ENCODE measurements around the gene WBP2. TPM values are rescaled to one million over a fixed set of nuclear protein-coding genes. Genes with fewer than 3 reads are reported as not detected.
"Not testable (repeated sequence)": the region's sequence is repeated elsewhere in the genome, so short reads cannot be mapped to it uniquely, and the experiment has no call there.

The WBP2 gene
- total and polyA plus RNA-seq, 8 donors, result 56.0 to 106 (median 67.9) TPM

GRCh38 chr17:75811174-75811573 lies 44.0 kb downstream of the WBP2 start:
- ATAC-seq (no peak), DNase-seq (peak in 1 of 6 donors; percentile 20), FAIRE-seq (no peak)
- H3K27me3 ChIP-seq, result no peaks in the 10 kb centered on the region
- WGBS, 2 donors, result 91 to 92% methylated on average over 7 of the region's 7 CpGs
- no peak for TF ChIP-seq CTCF (IDR thresholded peaks at IDR 0.05)
- no peak overlapping the region for H3K27ac ChIP-seq
- intact Hi-C loops (cut with DNase I), result no loop called here
- H3K9me3 ChIP-seq, result no peaks in the 10 kb centered on the region
- no peak overlapping the region for H3K4me3 ChIP-seq
- no peaks in the 10 kb centered on the region for H3K4me1 ChIP-seq
- peaks cover 4 to 50% (median 23%) of the 10 kb centered on the region in 3 donors for H3K36me3 ChIP-seq

- H3K4me3 ChIP-seq; H3K4me1 ChIP-seq; H3K27me3 ChIP-seq; H3K9me3 ChIP-seq; FAIRE-seq; H3K27ac ChIP-seq; ATAC-seq; intact Hi-C loops (cut with DNase I): not testable (repeated sequence)
- DNase-seq, result peak in 2 of 6 donors; percentile 21 to 25
- 94% methylated on average over 11 of the region's 11 CpGs for WGBS, 2 donors
- peaks cover 3 to 48% (median 23%) of the 10 kb centered on the region in 3 donors for H3K36me3 ChIP-seq
Measured at GRCh38 chr17:75810756-75811155, 44.4 kb downstream of the WBP2 start.

GRCh38 chr17:75810216-75810615 lies 44.9 kb downstream of the WBP2 start:
- Histone ChIP-seq H3K36me3 (peaks cover 3 to 46% (median 23%) of the 10 kb centered on the region in 3 donors), H3K4me3 (no peak overlapping the region), H3K27ac (no peak overlapping the region), H3K27me3 (no peaks in the 10 kb centered on the region), H3K4me1 (no peaks in the 10 kb centered on the region), H3K9me3 (no peaks in the 10 kb centered on the region)
- no peak for ATAC-seq
- no peak for FAIRE-seq
- no peak for TF ChIP-seq CTCF (IDR thresholded peaks at IDR 0.05)
- intact Hi-C loops (cut with DNase I), result no loop called here
- 93 to 94% methylated on average over 5 of the region's 5 CpGs for WGBS, 2 donors
- DNase-seq, result no peak

GRCh38 chr17:75809631-75810111 lies 45.5 kb downstream of the WBP2 start:
- H3K27ac ChIP-seq, result peak overlapping the region in 2 of 4 donors; percentile 23 to 48
- H3K36me3 ChIP-seq, result peaks cover 3 to 41% (median 23%) of the 10 kb centered on the region in 3 donors
- TF ChIP-seq CTCF (IDR thresholded peaks at IDR 0.05), result no peak
- H3K4me1 ChIP-seq, result no peaks in the 10 kb centered on the region
- intact Hi-C loops (cut with DNase I), result no loop called here
- H3K9me3 ChIP-seq, result no peaks in the 10 kb centered on the region
- DNase-seq, result peak in 2 of 6 donors; percentile 12 to 40
- 90 to 93% methylated on average over 24 of the region's 24 CpGs for WGBS, 2 donors
- H3K27me3 ChIP-seq, result no peaks in the 10 kb centered on the region
- no peak overlapping the region for H3K4me3 ChIP-seq
- ATAC-seq, result no peak
- no peak for FAIRE-seq

GRCh38 chr17:75808905-75809621 lies 46.1 kb downstream of the WBP2 start:
- peak in 5 of 6 donors; percentile 31 to 55 (median 45) for DNase-seq
- FAIRE-seq, result no peak
- no peak overlapping the region for H3K4me3 ChIP-seq
- peak; percentile 49 to 81 (median 62) for ATAC-seq
- WGBS, 2 donors, result 42 to 58% methylated on average over 13 to 18 of the region's 18 CpGs
- H3K36me3 ChIP-seq, result peaks cover 3 to 38% (median 22%) of the 10 kb centered on the region in 3 donors
- TF ChIP-seq CTCF (IDR thresholded peaks at IDR 0.05), result no peak
- H3K27me3 ChIP-seq, result no peaks in the 10 kb centered on the region
- intact Hi-C loops (cut with DNase I), result no loop called here
- H3K9me3 ChIP-seq, result no peaks in the 10 kb centered on the region
- no peaks in the 10 kb centered on the region for H3K4me1 ChIP-seq
- peak overlapping the region in 2 of 4 donors; percentile 41 to 48 for H3K27ac ChIP-seq

Measured in pancreas (tissue), 10 donors.